MG63 (cell line): Measurements from ENCODE around the gene B3GNT2. TPM values are rescaled to one million over a fixed set of nuclear protein-coding genes. Genes with fewer than 3 reads are reported as not detected.
"Not testable (repeated sequence)": the region's sequence is repeated elsewhere in the genome, so short reads cannot be mapped to it uniquely, and the experiment has no call there.

Experiments
- DNase-seq: peaks from one replicate; pipeline ENCODE4 v3.0.0-alpha.2; 2020
- H3K27me3 ChIP-seq: fragments of 250-450 bp; sonication (Bioruptor Pico); 2 replicates; pipeline ENCODE4 v1.5.1; 2020; ENCODE audit warnings: mild to moderate bottlenecking, moderate library complexity
- H3K36me3 ChIP-seq: fragments of 250-450 bp; sonication (Bioruptor Pico); 2 replicates; pipeline ENCODE4 v1.5.1; 2020; ENCODE audit warnings: mild to moderate bottlenecking, moderate library complexity
- H3K4me3 ChIP-seq: fragments of 250-450 bp; sonication (Bioruptor Pico); 2 replicates; pipeline ENCODE4 v1.5.1; 2020; ENCODE audit warnings: mild to moderate bottlenecking, moderate library complexity
- H3K9me3 ChIP-seq: fragments of 250-450 bp; sonication (Bioruptor Pico); 2 replicates; pipeline ENCODE4 v1.5.1; 2020; ENCODE audit warnings: mild to moderate bottlenecking, moderate library complexity
- total RNA-seq: library from RNA; depleted of rRNA; stranded (reverse); fragments of >200 nt; shearing (Covaris generic); gene quantifications from 2 replicates; pipeline ENCODE4 v1.2.3, GENCODE V29; 2014; ENCODE audit warnings: low replicate concordance; rRNA removed

B3GNT2 gene
- total RNA-seq, result 8.8 and 13.2 TPM in 2 replicates

GRCh38 chr2:62195421-62196277, at the start of gene B3GNT2:
TSS of gene B3GNT2 (plus strand) at chr2:62196115. CDS start at chr2:62222221, 26,106 bp downstream.
- Histone ChIP-seq H3K9me3 (no peaks in the 10 kb centered on the region), H3K27me3 (no peaks in the 10 kb centered on the region), H3K36me3 (no peaks in the 10 kb centered on the region), H3K4me3 (peak within 1 kb of the TSS; percentile 94)
- peak; percentile 69 for DNase-seq

GRCh38 chr2:62146790-62147189, 49.1 kb upstream of the B3GNT2 start:
- H3K36me3 ChIP-seq, H3K27me3 ChIP-seq, DNase-seq, H3K9me3 ChIP-seq, H3K4me3 ChIP-seq: not testable (repeated sequence)

- Histone ChIP-seq H3K36me3 (no peaks in the 10 kb centered on the region), H3K27me3 (no peaks in the 10 kb centered on the region), H3K4me3 (no peak overlapping the region), H3K9me3 (no peaks in the 10 kb centered on the region)
- DNase-seq, result no peak
Observed at GRCh38 chr2:62147610-62148301, 48.2 kb upstream of the B3GNT2 start.

- H3K4me3 ChIP-seq, result no peak overlapping the region
- H3K27me3 ChIP-seq, result no peaks in the 10 kb centered on the region
- peak; percentile 58 for DNase-seq
- no peaks in the 10 kb centered on the region for H3K36me3 ChIP-seq
- no peaks in the 10 kb centered on the region for H3K9me3 ChIP-seq
Observed at GRCh38 chr2:62149708-62150107, 46.2 kb upstream of the B3GNT2 start.

- Histone ChIP-seq H3K36me3 (no peaks in the 10 kb centered on the region), H3K27me3 (no peaks in the 10 kb centered on the region), H3K9me3 (peaks cover 4% of the 10 kb centered on the region; the same call in 1 of the 2 replicates), H3K4me3 (no peak overlapping the region)
- DNase-seq, result no peak
Observed at GRCh38 chr2:62150597-62151305, 45.2 kb upstream of the B3GNT2 start.

GRCh38 chr2:62151306-62151638, 44.6 kb upstream of the B3GNT2 start:
- peaks cover 4% of the 10 kb centered on the region; the same call in 1 of the 2 replicates for H3K9me3 ChIP-seq
- no peak overlapping the region for H3K4me3 ChIP-seq
- no peaks in the 10 kb centered on the region for H3K36me3 ChIP-seq
- no peak for DNase-seq
- no peaks in the 10 kb centered on the region for H3K27me3 ChIP-seq

GRCh38 chr2:62152000-62152399, 43.9 kb upstream of the B3GNT2 start:
- no peak for DNase-seq

GRCh38 chr2:62156861-62157496, 38.9 kb upstream of the B3GNT2 start:
- H3K36me3 ChIP-seq, result no peaks in the 10 kb centered on the region
- no peak for DNase-seq

More at GRCh38 chr2:62152000-62152399, 43.9 kb upstream of the B3GNT2 start:
- Histone ChIP-seq H3K4me3 (no peak overlapping the region), H3K36me3 (no peaks in the 10 kb centered on the region), H3K27me3 (no peaks in the 10 kb centered on the region), H3K9me3 (peaks cover 4% of the 10 kb centered on the region; the same call in 1 of the 2 replicates)

GRCh38 chr2:62158444-62159121, 37.3 kb upstream of the B3GNT2 start:
- peaks cover 4% of the 10 kb centered on the region; the same call in 1 of the 2 replicates for H3K9me3 ChIP-seq
- H3K36me3 ChIP-seq, result no peaks in the 10 kb centered on the region
- DNase-seq, result no peak
- no peaks in the 10 kb centered on the region for H3K27me3 ChIP-seq
- H3K4me3 ChIP-seq, result no peak overlapping the region

More at GRCh38 chr2:62156861-62157496, 38.9 kb upstream of the B3GNT2 start:
- Histone ChIP-seq H3K4me3 (no peak overlapping the region), H3K27me3 (no peaks in the 10 kb centered on the region), H3K9me3 (peaks cover 4% of the 10 kb centered on the region; the same call in 1 of the 2 replicates)

- H3K27me3 ChIP-seq, DNase-seq, H3K36me3 ChIP-seq, H3K9me3 ChIP-seq, H3K4me3 ChIP-seq: not testable (repeated sequence)
Observed at GRCh38 chr2:62160691-62161090, 35.2 kb upstream of the B3GNT2 start.

- Histone ChIP-seq H3K36me3 (no peaks in the 10 kb centered on the region), H3K4me3 (no peak overlapping the region), H3K9me3 (no peaks in the 10 kb centered on the region), H3K27me3 (no peaks in the 10 kb centered on the region)
- no peak for DNase-seq
Observed at GRCh38 chr2:62163106-62163831, 32.6 kb upstream of the B3GNT2 start.

GRCh38 chr2:62163834-62164233, 32.1 kb upstream of the B3GNT2 start:
- no peak for DNase-seq
- Histone ChIP-seq H3K36me3 (no peaks in the 10 kb centered on the region), H3K9me3 (no peaks in the 10 kb centered on the region), H3K4me3 (no peak overlapping the region), H3K27me3 (no peaks in the 10 kb centered on the region)

GRCh38 chr2:62175728-62176127, 20.2 kb upstream of the B3GNT2 start:
- no peak overlapping the region for H3K4me3 ChIP-seq
- H3K27me3 ChIP-seq, result no peaks in the 10 kb centered on the region
- no peak for DNase-seq
- H3K36me3 ChIP-seq, result no peaks in the 10 kb centered on the region
- no peaks in the 10 kb centered on the region for H3K9me3 ChIP-seq

GRCh38 chr2:62176801-62177200, 19.1 kb upstream of the B3GNT2 start:
- H3K27me3 ChIP-seq, result no peaks in the 10 kb centered on the region
- DNase-seq, result no peak
- H3K9me3 ChIP-seq, result no peaks in the 10 kb centered on the region
- H3K36me3 ChIP-seq, result no peaks in the 10 kb centered on the region
- H3K4me3 ChIP-seq, result no peak overlapping the region

GRCh38 chr2:62177392-62178049, 18.4 kb upstream of the B3GNT2 start:
- Histone ChIP-seq H3K4me3 (no peak overlapping the region), H3K36me3 (no peaks in the 10 kb centered on the region), H3K9me3 (no peaks in the 10 kb centered on the region), H3K27me3 (no peaks in the 10 kb centered on the region)
- DNase-seq, result no peak
